Activated CD4-positive, alpha-beta T cell treated with anti-CD3 and anti-CD28 coated beads, Interleukin-2, amount 50 U/mL, for 4 hours (primary cell): ENCODE results near the gene GBF1.
"Not testable (repeated sequence)": the region's sequence is repeated elsewhere in the genome, so short reads cannot be mapped to it uniquely, and the experiment has no call there.

Experiments used
- DNase-seq, 2 experiments: peaks; one replicate each; pipeline ENCODE4 v3.0.0-alpha.2; 2020

Gene GBF1

GRCh38 chr10:102231357-102232318 is 13.7 kb upstream of the GBF1 start:
- peak; percentile 56 to 61 for DNase-seq

GRCh38 chr10:102233997-102234396 is 11.3 kb upstream of the GBF1 start:
- no peak for DNase-seq

- DNase-seq, result no peak
These were observed 10.3 kb upstream of the GBF1 start for GRCh38 chr10:102234888-102235597.

GRCh38 chr10:102235598-102235920 is 9.8 kb upstream of the GBF1 start:
- no peak for DNase-seq

GRCh38 chr10:102236006-102236405 is 9.3 kb upstream of the GBF1 start:
- DNase-seq, result no peak

- no peak for DNase-seq
These were observed 7.5 kb upstream of the GBF1 start for GRCh38 chr10:102237711-102238252.

GRCh38 chr10:102240467-102241031 is 4.8 kb upstream of the GBF1 start:
- no peak for DNase-seq

GRCh38 chr10:102241032-102241443 is 4.3 kb upstream of the GBF1 start:
- no peak for DNase-seq

GRCh38 chr10:102241444-102242117 is 3.8 kb upstream of the GBF1 start, which contains the start of gene PITX3:
PITX3 (minus strand) TSS chr10:102241512; CDS start chr10:102232080, 9,432 bp downstream.
- peak; percentile 83 to 85 for DNase-seq

GRCh38 chr10:102242118-102242485 is 3.2 kb upstream of the GBF1 start:
- DNase-seq, result no peak

- no peak for DNase-seq
These were observed 2.0 kb upstream of the GBF1 start for GRCh38 chr10:102243309-102243708.

GRCh38 chr10:102245932-102246251 is 560 bp downstream of the GBF1 start:
- no peak for DNase-seq

GRCh38 chr10:102246261-102246660 is 929 bp downstream of the GBF1 start:
- no peak for DNase-seq

- DNase-seq, result no peak
These were observed 2.4 kb downstream of the GBF1 start for GRCh38 chr10:102247734-102248133.

- DNase-seq, result not testable (repeated sequence)
These were observed 7.2 kb downstream of the GBF1 start for GRCh38 chr10:102252508-102252907.

- no peak for DNase-seq
These were observed 9.1 kb downstream of the GBF1 start for GRCh38 chr10:102254426-102254825.

GRCh38 chr10:102255404-102255803 is 10.1 kb downstream of the GBF1 start:
- DNase-seq, result no peak

- no peak for DNase-seq
These were observed 15.9 kb downstream of the GBF1 start for GRCh38 chr10:102261196-102261595.

- DNase-seq, result no peak
These were observed 16.5 kb downstream of the GBF1 start for GRCh38 chr10:102261842-102262241.

- no peak for DNase-seq
These were observed 17.5 kb downstream of the GBF1 start for GRCh38 chr10:102262744-102263370.

- DNase-seq, result no peak
These were observed 19.0 kb downstream of the GBF1 start for GRCh38 chr10:102264371-102264770.

- DNase-seq, result no peak
These were observed 21.3 kb downstream of the GBF1 start for GRCh38 chr10:102266670-102267069.

GRCh38 chr10:102267748-102268147 is 22.4 kb downstream of the GBF1 start:
- DNase-seq, result no peak
